ENCODE data around the gene VIP.

The VIP gene

GRCh38 chr6:152720974-152721373 is 29.6 kb upstream of the VIP start:
- intact Hi-C loops (cut with DNase I; ENCODE audit: low total_unique reads): no loop called here
- Histone ChIP-seq H3K27ac (no peak overlapping the region), H3K4me1 (no peaks in the 10 kb centered on the region), H3K4me3 (no peak overlapping the region), H3K9me3 (no peaks in the 10 kb centered on the region), H3K27me3 (no peaks in the 10 kb centered on the region), H3K36me3 (no peaks in the 10 kb centered on the region)
- TF ChIP-seq CTCF (IDR thresholded peaks at IDR 0.05): no peak
- no peak for DNase-seq

- no peaks in the 10 kb centered on the region for H3K27me3 ChIP-seq
- intact Hi-C loops (cut with DNase I; ENCODE audit: low total_unique reads): no loop called here
- DNase-seq: no peak
- H3K9me3 ChIP-seq: no peaks in the 10 kb centered on the region
- TF ChIP-seq CTCF (IDR thresholded peaks at IDR 0.05): no peak
- H3K4me3 ChIP-seq: no peak overlapping the region
- H3K4me1 ChIP-seq: no peaks in the 10 kb centered on the region
- no peaks in the 10 kb centered on the region for H3K36me3 ChIP-seq
- no peak overlapping the region for H3K27ac ChIP-seq
Measured at GRCh38 chr6:152721956-152722355, 28.6 kb upstream of the VIP start.

- no peak for TF ChIP-seq CTCF (IDR thresholded peaks at IDR 0.05)
- Histone ChIP-seq H3K36me3 (no peaks in the 10 kb centered on the region), H3K27ac (no peak overlapping the region), H3K27me3 (no peaks in the 10 kb centered on the region), H3K4me3 (no peak overlapping the region), H3K4me1 (no peaks in the 10 kb centered on the region), H3K9me3 (no peaks in the 10 kb centered on the region)
- DNase-seq: no peak
- intact Hi-C loops (cut with DNase I; ENCODE audit: low total_unique reads): no loop called here
Measured at GRCh38 chr6:152723398-152723797, 27.2 kb upstream of the VIP start.

- Histone ChIP-seq H3K36me3 (no peaks in the 10 kb centered on the region), H3K27me3 (no peaks in the 10 kb centered on the region), H3K9me3 (no peaks in the 10 kb centered on the region), H3K4me3 (no peak overlapping the region), H3K4me1 (no peaks in the 10 kb centered on the region), H3K27ac (no peak overlapping the region)
- TF ChIP-seq CTCF (IDR thresholded peaks at IDR 0.05): no peak
- no peak for DNase-seq
- intact Hi-C loops (cut with DNase I; ENCODE audit: low total_unique reads): loop anchor here (2.0 kb wide), 1 partner anchor 78 kb away; no protein-coding TSS in a partner anchor
Measured at GRCh38 chr6:152726313-152726712, 24.3 kb upstream of the VIP start.

GRCh38 chr6:152727507-152727906 is 23.1 kb upstream of the VIP start:
- Histone ChIP-seq H3K27me3 (no peaks in the 10 kb centered on the region), H3K4me1 (no peaks in the 10 kb centered on the region), H3K4me3 (no peak overlapping the region), H3K36me3 (no peaks in the 10 kb centered on the region), H3K27ac (no peak overlapping the region), H3K9me3 (no peaks in the 10 kb centered on the region)
- DNase-seq: no peak
- intact Hi-C loops (cut with DNase I; ENCODE audit: low total_unique reads): loop anchor here (2.0 kb wide), 1 partner anchor 79 kb away; no protein-coding TSS in a partner anchor
- no peak for TF ChIP-seq CTCF (IDR thresholded peaks at IDR 0.05)

GRCh38 chr6:152734630-152735029 is 16.0 kb upstream of the VIP start:
- Histone ChIP-seq H3K4me3 (no peak overlapping the region), H3K9me3 (no peaks in the 10 kb centered on the region), H3K27me3 (no peaks in the 10 kb centered on the region), H3K27ac (no peak overlapping the region), H3K4me1 (no peaks in the 10 kb centered on the region), H3K36me3 (no peaks in the 10 kb centered on the region)
- TF ChIP-seq CTCF (IDR thresholded peaks at IDR 0.05): no peak
- DNase-seq: no peak
- intact Hi-C loops (cut with DNase I; ENCODE audit: low total_unique reads): no loop called here

All from tibial artery (tissue), 4 donors.